GM06990 (cell line): Measurements from ENCODE around the gene SRRM1.
"Not testable (repeated sequence)": the region's sequence is repeated elsewhere in the genome, so short reads cannot be mapped to it uniquely, and the experiment has no call there.

ENCODE experiments used
- DNase-seq: peaks from one replicate; pipeline ENCODE4 v3.0.0-alpha.2; 2011; ENCODE audit not compliant: insufficient read length; ENCODE audit errors: extremely low read depth
- H3K27me3 ChIP-seq: replicated peaks from 2 replicates; pipeline ENCODE4 v1.6.0; 2011; ENCODE audit warnings: low read length; ENCODE audit not compliant: control insufficient read depth, insufficient read depth
- H3K36me3 ChIP-seq: 2 replicates; pipeline ENCODE4 v1.5.1; 2011; ENCODE audit warnings: low read length; ENCODE audit not compliant: control insufficient read depth, insufficient read depth
- H3K4me3 ChIP-seq: replicated peaks from 2 replicates; pipeline ENCODE4 v1.5.1; 2011; ENCODE audit warnings: low read depth, mild to moderate bottlenecking, control low read depth, low read length
- TF ChIP-seq, protein P1 (sequence below): IDR thresholded peaks from 2 replicates; pipeline ENCODE4 v1.5.1; 2011; ENCODE audit warnings: low read length, control low read depth, mild to moderate bottlenecking, inconsistent platforms; ENCODE audit not compliant: insufficient read depth, poor library complexity, severe bottlenecking

The SRRM1 gene

GRCh38 chr1:24717887-24718650 is 75.0 kb downstream of the SRRM1 start:
- Histone ChIP-seq H3K4me3 (no peak overlapping the region), H3K27me3 (no peaks in the 10 kb centered on the region), H3K36me3 (no peaks in the 10 kb centered on the region)
- TF ChIP-seq, protein P1, sequence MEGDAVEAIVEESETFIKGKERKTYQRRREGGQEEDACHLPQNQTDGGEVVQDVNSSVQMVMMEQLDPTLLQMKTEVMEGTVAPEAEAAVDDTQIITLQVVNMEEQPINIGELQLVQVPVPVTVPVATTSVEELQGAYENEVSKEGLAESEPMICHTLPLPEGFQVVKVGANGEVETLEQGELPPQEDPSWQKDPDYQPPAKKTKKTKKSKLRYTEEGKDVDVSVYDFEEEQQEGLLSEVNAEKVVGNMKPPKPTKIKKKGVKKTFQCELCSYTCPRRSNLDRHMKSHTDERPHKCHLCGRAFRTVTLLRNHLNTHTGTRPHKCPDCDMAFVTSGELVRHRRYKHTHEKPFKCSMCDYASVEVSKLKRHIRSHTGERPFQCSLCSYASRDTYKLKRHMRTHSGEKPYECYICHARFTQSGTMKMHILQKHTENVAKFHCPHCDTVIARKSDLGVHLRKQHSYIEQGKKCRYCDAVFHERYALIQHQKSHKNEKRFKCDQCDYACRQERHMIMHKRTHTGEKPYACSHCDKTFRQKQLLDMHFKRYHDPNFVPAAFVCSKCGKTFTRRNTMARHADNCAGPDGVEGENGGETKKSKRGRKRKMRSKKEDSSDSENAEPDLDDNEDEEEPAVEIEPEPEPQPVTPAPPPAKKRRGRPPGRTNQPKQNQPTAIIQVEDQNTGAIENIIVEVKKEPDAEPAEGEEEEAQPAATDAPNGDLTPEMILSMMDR, result no peak
- no peak for DNase-seq

DNA sequence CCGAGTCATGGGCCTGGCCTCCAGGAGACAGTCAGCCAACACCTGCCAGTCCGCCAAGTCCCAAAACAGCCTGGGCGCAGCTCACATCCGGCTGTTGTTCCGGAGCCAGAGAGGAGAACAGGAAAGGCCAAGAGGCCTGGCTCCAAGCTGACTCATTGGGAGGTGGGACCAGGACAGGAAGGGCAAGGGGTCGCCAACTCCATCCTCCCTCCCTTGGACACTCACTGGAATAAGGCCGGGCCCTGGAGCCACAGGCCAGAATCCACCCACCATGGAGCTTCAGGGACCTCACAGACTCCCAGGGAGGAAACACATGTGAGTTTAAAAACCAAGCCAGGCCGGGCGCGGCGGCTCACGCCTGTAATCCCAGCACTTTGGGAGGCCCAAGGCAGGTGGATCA is 77.0 kb downstream of the SRRM1 start:
- Histone ChIP-seq H3K4me3 (no peak overlapping the region), H3K36me3 (no peaks in the 10 kb centered on the region), H3K27me3 (no peaks in the 10 kb centered on the region)
- TF ChIP-seq, protein P1, result no peak
- DNase-seq, result no peak

DNA sequence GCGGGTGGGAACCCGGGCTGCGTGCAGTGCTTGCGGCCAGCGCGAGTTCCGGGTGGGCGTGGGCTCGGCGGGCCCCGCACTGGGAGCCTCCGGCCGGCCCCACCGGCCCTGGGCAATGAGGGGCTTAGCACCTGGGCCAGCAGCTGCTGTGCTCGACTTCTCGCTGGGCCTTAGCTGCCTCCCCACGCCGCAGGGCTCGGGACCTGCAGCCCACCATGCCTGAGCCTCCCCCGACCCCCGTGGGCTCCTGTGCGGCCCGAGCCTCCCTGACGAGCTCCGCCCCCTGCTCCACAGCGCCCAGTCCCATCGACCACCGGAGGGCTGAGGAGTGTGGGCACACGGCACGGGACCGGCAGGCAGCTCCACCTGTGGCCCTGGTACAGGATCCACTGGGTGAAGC is 78.4 kb downstream of the SRRM1 start:
- no peak for DNase-seq
- Histone ChIP-seq H3K4me3 (no peak overlapping the region), H3K36me3 (no peaks in the 10 kb centered on the region), H3K27me3 (no peaks in the 10 kb centered on the region)
- TF ChIP-seq, protein P1, result no peak

DNA sequence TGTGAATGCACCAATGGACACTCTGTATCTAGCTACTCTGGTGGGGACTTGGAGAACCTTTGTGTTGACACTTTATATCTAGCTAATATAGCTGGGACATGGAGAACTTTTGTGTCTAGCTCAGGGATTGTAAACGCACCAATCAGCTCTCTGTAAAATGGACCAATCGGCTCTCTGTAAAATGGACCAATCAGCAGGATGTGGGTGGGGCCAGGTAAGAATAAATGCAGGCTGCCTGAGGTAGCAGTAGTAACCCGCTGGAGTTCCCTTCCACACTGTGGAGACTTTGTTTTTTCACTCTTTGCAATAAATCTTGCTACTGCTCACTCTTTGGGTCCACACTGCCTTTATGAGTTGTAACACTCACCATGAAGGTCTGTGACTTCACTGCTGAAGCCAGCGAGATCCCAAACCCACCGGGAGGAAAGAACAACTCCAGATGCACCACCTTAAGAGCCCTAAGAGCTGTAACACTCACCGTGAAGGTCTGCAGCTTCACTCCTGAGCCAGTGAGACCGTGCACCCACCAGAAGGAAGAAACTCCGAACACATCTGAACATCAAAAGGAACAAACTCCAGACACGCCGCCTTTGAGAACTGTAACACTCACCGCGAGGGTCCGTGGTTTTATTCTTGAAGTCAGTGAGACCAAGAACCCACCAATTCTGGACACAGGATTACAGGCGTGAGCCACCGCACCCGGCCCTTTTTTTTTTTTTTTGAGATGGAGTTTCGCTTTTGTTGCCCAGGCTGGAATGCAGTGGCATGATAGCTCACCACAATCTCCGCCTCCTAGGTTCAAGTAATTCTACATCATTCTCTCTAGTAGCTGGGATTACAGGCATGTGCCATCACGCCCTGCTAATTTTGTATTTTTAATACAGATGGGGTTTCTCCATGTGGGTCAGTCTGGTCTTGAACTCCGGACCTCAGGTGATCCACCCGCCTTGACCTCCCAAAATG is 79.3 kb downstream of the SRRM1 start:
- H3K36me3 ChIP-seq, DNase-seq, H3K4me3 ChIP-seq, H3K27me3 ChIP-seq: not testable (repeated sequence)
